ENCODE measurements around the gene AZU1. TPM values are rescaled to one million over a fixed set of nuclear protein-coding genes. Genes with fewer than 3 reads are reported as not detected.

The AZU1 gene, protein sequence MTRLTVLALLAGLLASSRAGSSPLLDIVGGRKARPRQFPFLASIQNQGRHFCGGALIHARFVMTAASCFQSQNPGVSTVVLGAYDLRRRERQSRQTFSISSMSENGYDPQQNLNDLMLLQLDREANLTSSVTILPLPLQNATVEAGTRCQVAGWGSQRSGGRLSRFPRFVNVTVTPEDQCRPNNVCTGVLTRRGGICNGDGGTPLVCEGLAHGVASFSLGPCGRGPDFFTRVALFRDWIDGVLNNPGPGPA
- 0.94 TPM for total RNA-seq

DNA sequence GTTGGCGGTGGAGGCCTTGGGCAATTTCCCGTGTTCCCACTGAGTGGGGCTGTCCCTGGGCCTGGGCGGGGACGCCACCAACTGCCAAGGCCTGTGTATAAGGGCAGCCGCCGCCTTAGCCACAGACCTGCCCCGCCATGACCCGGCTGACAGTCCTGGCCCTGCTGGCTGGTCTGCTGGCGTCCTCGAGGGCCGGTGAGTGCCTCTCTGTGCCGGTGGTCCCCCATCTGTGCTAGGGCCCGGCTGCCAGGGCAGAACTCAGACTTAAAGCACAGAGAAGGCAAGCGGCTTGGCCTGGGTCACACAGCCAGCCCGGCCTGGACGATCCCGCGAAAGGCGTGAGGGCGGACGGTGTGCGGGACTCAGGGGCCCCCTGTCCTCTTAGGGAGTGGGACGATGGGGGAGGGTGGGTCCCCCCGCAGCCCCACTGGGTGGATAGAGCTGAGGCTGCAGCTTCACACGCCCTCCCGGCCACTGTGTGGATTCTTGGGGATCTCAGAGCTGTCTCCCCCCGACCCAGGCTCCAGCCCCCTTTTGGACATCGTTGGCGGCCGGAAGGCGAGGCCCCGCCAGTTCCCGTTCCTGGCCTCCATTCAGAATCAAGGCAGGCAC lies at the start of gene AZU1:
Gene AZU1, plus strand, starts transcription at position 128 of the 612 bp plus-strand sequence. Its CDS starts 10 bp downstream, at position 138.

DNA sequence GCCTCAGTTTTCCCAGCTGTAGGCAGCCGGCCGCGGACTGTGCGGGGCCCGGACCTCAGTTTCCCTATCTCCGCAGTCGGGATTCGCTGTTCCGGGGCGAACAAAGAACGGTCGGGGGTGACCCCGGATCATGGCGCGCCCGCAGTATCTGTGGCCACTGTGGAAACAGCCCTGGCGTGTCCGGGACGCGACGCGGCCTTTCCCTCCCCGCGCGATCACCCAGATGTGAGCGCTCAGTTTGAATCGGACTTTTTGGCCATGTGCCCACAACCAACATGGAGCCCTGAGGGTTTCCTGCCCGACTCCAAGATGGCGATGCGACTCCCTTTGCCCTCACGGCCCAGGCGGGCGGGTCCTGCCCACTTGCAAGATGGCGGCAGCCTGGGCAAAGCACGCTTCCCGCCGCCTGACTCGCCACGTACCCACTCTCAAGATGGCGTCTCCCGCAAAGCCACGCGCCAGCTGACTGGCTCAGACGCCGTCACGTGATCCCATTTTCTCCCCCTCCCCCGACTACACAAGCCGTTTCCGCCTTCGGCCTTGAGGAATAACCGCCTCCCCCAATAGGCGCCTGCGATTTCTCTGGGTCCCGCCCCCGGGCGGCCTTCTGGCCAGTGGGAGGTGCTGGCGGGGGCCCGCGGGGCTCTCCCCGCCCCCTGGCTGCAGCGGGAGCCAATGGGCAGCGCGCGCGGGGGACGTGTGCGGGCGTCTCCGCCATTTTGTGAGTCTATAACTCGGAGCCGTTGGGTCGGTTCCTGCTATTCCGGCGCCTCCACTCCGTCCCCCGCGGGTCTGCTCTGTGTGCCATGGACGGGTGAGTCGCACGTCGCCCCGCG lies 30.7 kb upstream of the AZU1 start, which contains the start of gene PTBP1:
Gene PTBP1, plus strand, starts transcription at position 761 of the 836 bp plus-strand sequence. Its CDS starts 46 bp downstream, at position 807.

DNA sequence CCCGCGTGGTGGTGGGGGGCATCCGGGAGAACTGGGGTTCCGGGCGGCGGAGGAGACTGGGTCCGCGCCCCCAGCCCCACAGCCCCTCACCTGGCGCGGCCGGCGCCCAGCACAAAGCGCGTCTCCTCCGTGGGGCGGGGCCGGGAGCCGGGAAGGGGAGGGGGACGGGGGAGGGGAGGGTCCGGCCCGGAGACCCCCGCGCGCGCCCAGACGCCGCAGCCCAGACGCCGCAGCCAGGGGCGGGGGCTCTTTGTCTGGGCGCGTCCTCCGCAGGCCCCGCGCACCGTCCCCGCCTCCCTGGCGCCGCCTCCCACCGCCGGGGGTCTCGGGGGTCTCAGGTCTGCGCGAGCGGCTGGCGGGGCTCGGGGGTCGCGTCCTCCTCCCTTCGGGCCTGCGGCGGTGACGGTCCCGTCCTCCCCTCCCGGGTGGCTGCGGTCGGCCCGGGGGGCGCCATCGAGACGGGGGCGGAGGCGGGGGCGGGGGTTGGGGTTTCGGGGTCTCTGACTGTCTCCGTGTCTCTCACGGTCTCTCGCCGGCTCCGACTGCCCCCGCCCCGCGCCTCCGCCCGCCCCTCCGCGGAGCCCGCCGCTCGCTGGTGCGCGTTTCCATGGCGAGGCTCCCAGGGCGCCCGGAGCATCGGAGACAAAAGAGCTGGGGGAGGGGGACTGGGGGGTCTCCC lies 5.7 kb upstream of the AZU1 start, which contains the start of gene PLPPR3:
Gene PLPPR3, minus strand, starts transcription at position 131 of the 679 bp plus-strand sequence. CDS start 396 bp downstream, outside the sequence.

DNA sequence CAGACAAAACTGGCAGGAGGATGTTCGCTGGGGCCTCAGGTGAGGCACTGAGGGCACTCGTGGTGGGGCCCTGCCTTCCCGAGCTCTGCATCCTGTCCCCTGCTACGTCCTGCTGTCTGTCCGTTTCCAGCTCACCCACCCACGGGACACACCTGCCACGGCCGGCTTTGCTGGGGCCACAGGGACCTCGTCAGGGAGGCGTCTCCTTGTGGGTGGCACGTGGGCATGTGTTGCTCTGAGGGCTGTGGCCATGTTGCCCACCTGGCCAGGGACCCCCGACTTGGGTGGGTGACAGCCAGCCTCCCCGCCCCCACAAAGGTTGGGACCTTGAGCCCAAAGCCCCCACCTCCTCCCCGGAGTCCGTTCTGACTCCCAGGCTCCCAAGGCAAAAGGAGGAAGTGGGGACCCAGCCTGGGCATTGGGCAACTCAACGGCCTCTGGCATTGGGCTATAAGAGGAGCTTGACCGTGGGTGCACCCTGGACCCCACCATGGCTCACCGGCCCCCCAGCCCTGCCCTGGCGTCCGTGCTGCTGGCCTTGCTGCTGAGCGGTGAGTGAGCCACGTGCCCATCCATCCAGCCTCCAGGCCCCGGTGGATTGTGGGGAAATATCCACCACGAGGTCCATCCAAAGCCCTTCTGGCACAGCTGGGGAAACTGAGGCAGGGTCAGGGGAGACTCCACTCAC lies 13.0 kb downstream of the AZU1 start, which contains the start of gene PRTN3:
Gene PRTN3, plus strand, starts transcription at position 481 of the 688 bp plus-strand sequence. Its CDS starts 10 bp downstream, at position 491.

DNA sequence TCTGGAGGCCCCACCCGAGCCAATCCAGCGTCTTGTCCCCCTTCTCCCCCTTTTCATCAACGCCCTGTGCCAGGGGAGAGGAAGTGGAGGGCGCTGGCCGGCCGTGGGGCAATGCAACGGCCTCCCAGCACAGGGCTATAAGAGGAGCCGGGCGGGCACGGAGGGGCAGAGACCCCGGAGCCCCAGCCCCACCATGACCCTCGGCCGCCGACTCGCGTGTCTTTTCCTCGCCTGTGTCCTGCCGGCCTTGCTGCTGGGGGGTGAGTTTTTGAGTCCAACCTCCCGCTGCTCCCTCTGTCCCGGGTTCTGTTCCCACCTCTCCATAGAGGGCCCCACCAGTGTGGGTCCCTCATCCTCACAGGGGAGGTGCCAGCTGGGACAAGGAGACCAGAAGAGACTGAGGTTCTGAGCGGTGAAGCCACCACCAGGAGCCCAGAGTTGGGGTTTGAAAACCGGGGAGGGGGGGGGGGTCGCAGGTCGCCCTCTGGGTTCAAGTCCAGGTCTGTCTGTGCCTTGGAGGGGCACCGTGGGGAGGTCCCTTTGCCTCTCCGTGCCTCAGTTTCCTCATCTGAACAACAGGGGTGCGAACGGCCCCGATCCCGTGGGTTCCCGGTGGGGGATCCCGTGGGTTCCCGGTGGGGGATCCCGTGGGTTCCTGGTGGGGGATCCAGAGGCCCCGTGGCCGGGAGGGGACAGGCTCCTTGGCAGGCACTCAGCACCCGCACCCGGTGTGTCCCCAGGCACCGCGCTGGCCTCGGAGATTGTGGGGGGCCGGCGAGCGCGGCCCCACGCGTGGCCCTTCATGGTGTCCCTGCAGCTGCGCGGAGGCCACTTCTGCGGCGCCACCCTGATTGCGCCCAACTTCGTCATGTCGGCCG lies 24.7 kb downstream of the AZU1 start, which contains the start of gene ELANE:
Gene ELANE, plus strand, starts transcription at position 168 of the 878 bp plus-strand sequence. Its CDS starts 26 bp downstream, at position 194.

DNA sequence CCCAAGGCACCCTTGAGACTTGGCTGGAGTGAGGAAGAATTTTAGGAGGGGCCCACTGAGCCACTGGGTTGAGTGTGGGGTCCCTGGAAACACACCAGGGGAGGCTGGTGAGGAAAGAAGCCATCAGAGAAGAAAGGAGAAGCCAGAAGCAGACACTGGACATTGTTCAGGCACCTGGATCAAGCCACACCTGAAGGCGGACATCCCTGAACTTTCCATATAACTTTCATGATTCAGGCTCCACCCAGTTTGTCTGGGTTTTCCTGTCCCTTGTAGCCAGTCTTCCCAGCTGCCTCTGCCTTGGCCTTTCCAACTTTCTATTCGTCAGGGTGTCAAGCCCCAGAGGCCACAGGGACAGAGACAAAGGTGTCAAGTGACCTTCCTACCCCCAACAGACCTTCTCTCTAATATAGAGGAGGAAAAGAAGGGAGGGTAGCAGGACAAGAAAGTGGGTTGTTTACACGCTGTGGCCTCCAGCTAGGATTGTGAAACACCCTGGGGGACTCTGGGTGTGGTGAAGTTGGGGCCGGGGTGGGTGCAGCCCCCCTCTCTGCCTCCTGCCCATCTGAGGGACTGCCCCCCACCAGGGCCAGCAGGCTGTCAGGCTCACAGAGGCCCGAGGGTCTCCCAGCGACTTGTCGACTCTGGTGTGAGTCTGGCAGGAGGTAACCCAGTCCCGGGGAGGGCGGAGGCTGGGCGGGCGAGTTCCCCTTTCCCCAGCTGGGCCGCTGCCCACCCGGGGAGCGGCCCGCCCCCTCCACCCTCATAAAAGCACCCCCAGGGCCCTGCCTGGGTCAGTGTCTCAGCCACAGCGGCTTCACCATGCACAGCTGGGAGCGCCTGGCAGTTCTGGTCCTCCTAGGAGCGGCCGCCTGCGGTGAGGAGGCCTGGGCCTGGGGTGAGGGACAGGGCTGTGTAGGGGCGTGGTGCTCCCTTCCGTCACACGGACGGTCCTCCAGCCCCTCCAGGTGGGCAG lies 31.5 kb downstream of the AZU1 start, which contains the start of gene CFD:
Gene CFD, plus strand, starts transcription at position 797 of the 976 bp plus-strand sequence. Its CDS starts 26 bp downstream, at position 823.

Small RNA genes lying within 50 kb of the gene (small RNA-seq; reads per million reads assigned to genes)
- gene MIR3187 (ENCODE audit: low replicate concordance): not detected

Other genes starting within 250 kb of the AZU1 start
- 9.1 TPM for gene HCN2, start 238.0 kb upstream of the AZU1 start, total RNA-seq
- gene POLRMT, start 194.3 kb upstream of the AZU1 start, total RNA-seq: 21.6 TPM
- gene FGF22, start 188.0 kb upstream of the AZU1 start, total RNA-seq: 0.63 TPM
- gene RNF126, start 164.6 kb upstream of the AZU1 start, total RNA-seq: 20.0 TPM
- 2.8 TPM for gene FSTL3, start 151.4 kb upstream of the AZU1 start, total RNA-seq
- gene PRSS57, start 132.4 kb upstream of the AZU1 start, total RNA-seq: not detected
- 123 TPM for gene PALM, start 118.9 kb upstream of the AZU1 start, total RNA-seq
- gene MISP, start 76.7 kb upstream of the AZU1 start, total RNA-seq: not detected
- gene PTBP1, start 30.4 kb upstream of the AZU1 start, total RNA-seq: 60.7 TPM
- 98.3 TPM for gene PLPPR3, start 5.9 kb upstream of the AZU1 start, total RNA-seq
- gene PRTN3, start 13.2 kb downstream of the AZU1 start, total RNA-seq: 0.94 TPM
- gene ELANE, start 24.5 kb downstream of the AZU1 start, total RNA-seq: not detected
- 0.31 TPM for gene CFD, start 31.8 kb downstream of the AZU1 start, total RNA-seq
- 35.4 TPM for gene MED16, start 65.3 kb downstream of the AZU1 start, total RNA-seq
- gene RNU6-9, start 65.6 kb downstream of the AZU1 start, total RNA-seq: not detected
- gene R3HDM4, start 85.4 kb downstream of the AZU1 start, total RNA-seq: 29.1 TPM
- gene KISS1R, start 89.5 kb downstream of the AZU1 start, total RNA-seq: not detected
- 11.3 TPM for gene ARID3A, start 98.2 kb downstream of the AZU1 start, total RNA-seq
- gene WDR18, start 156.5 kb downstream of the AZU1 start, total RNA-seq: 36.0 TPM
- gene GRIN3B, start 172.6 kb downstream of the AZU1 start, total RNA-seq: not detected
- 59.8 TPM for gene TMEM259, start 193.3 kb downstream of the AZU1 start, total RNA-seq
- not detected for gene RNU6-2, start 193.7 kb downstream of the AZU1 start, total RNA-seq
- gene CNN2, start 198.8 kb downstream of the AZU1 start, total RNA-seq: 6.3 TPM
- gene ABCA7, start 212.3 kb downstream of the AZU1 start, total RNA-seq: 4.4 TPM
- 2.8 TPM for gene ARHGAP45, start 239.3 kb downstream of the AZU1 start, total RNA-seq